ENCODE data around the gene KCNQ1. TPM values are rescaled to one million over a fixed set of nuclear protein-coding genes. Genes with fewer than 3 reads are reported as not detected.
A peak's percentile ranks its signal among the peaks of the same experiment; 100 is the strongest.

KCNQ1 gene
- total and polyA plus RNA-seq, 9 of the 15 experiments (the other 6 are each of a cell fraction or from before 2014, with no cell fraction given): 0.44 TPM; not detected in 8

GRCh38 chr11:2846056-2846455, 401.2 kb downstream of the KCNQ1 start (continued):
- TF ChIP-seq ATF3 (IDR thresholded peaks at IDR 0.05) (peak; percentile 88), ATF3 (CRISPR knock-in tag; conservative IDR thresholded peaks at IDR 0.05) (no peak), RREB1 (CRISPR knock-in tag; IDR thresholded peaks at IDR 0.05) (no peak), NRF1 (conservative IDR thresholded peaks at IDR 0.05 in 1 of 2, IDR thresholded peaks at IDR 0.05 in 1 of 2) (peak; percentile 20 to 39; a peak in 1 of 4 replicates), MEF2A (IDR thresholded peaks at IDR 0.05; ENCODE audit: control insufficient read depth, low read depth, low read length) (no peak), FOXA1 (IDR thresholded peaks at IDR 0.05; ENCODE audit: borderline replicate concordance) (no peak), TEAD2 (tag; IDR thresholded peaks at IDR 0.05) (no peak), CEBPG (CRISPR knock-in tag; IDR thresholded peaks at IDR 0.05) (no peak), CEBPG (tag; conservative IDR thresholded peaks at IDR 0.05 in 1 of 2, IDR thresholded peaks at IDR 0.05 in 1 of 2) (no peak), TEAD1 (CRISPR knock-in tag; IDR thresholded peaks at IDR 0.05) (no peak), L3MBTL2 (IDR thresholded peaks at IDR 0.05) (peak; percentile 84), TRIM24 (IDR thresholded peaks at IDR 0.05) (peak in 1 of 2 experiments; percentile 70; a peak in 1 of 4 replicates), HNRNPL (IDR thresholded peaks at IDR 0.05; ENCODE audit: low read depth, low read length) (no peak), BCLAF1 (IDR thresholded peaks at IDR 0.05; ENCODE audit: borderline replicate concordance in 1 of 2, control insufficient read depth in 1 of 2, low read depth in 2 of 2, low read length in 1 of 2) (no peak), ATF4 (CRISPR knock-in tag; IDR thresholded peaks at IDR 0.05) (no peak), ZNF699 (CRISPR knock-in tag; IDR thresholded peaks at IDR 0.05; ENCODE audit: insufficient replicate concordance) (no peak), PPARD (CRISPR knock-in tag; IDR thresholded peaks at IDR 0.05) (no peak), XRCC5 (IDR thresholded peaks at IDR 0.05; ENCODE audit: low read depth, low read length) (no peak), PHTF2 (CRISPR knock-in tag; IDR thresholded peaks at IDR 0.05) (no peak)
